Right lobe of liver (tissue), 4 donors: ENCODE results near the gene CLSTN2.

Experiments
- CTCF ChIP-seq, 4 donors: fragments of 200-600 bp in 3 of 4; fragments of 450-650 bp in 1 of 4; IDR thresholded peaks; one replicate each; pipeline versions ENCODE4 v1.5.1 to v1.8.0; 2016 to 2022; ENCODE audit warnings: antibody characterized with exemption in 4 of 4, mild to moderate bottlenecking in 2 of 4
- POLR2A ChIP-seq: fragments of 450-650 bp; IDR thresholded peaks from one replicate; pipeline ENCODE4 v1.6.1; 2017; ENCODE audit warnings: antibody characterized with exemption, mild to moderate bottlenecking
- donor health status: DM: no; HTN: no; CAD: no.
- donor health status: DM: no; HTN: no; CAD: no.
- donor health status: DM: no; HTN: yes; CAD: no.

GRCh38 chr3:140284372-140284771 lies 349.4 kb downstream of the CLSTN2 start:
- TF ChIP-seq CTCF (IDR thresholded peaks at IDR 0.05) (no peak), POLR2A (no peak)
